HCT116 (cell line): Measurements from ENCODE around the gene DNMT3A.

Source experiments
- CTCF ChIP-seq, 3 experiments: fragments of 200-600 bp in 1 of 3; sonication (generic) in 1 of 3; IDR thresholded peaks in 2 of 3; conservative IDR thresholded peaks in 1 of 3; 2 replicates each; pipeline ENCODE4 v1.5.1; 2012 to 2017; ENCODE audit warnings: low read depth in 2 of 3, low read length in 2 of 3, antibody characterized with exemption in 1 of 3, borderline replicate concordance in 1 of 3, control low read depth in 1 of 3, mild to moderate bottlenecking in 1 of 3, mixed read lengths in 1 of 3, mixed run types in 1 of 3, moderate library complexity in 1 of 3; ENCODE audit not compliant: insufficient read depth in 1 of 3
- EZH2 ChIP-seq: fragments of 200-600 bp; sonication (generic); IDR thresholded peaks from 2 replicates; pipeline ENCODE4 v1.6.1; 2017; ENCODE audit warnings: antibody characterized with exemption, mixed run types
- EZH2phosphoT487 ChIP-seq: fragments of 200-600 bp; IDR thresholded peaks from 2 replicates; pipeline ENCODE4 v1.6.1; 2018; ENCODE audit warnings: antibody characterized with exemption, borderline replicate concordance
- FOSL1 ChIP-seq: IDR thresholded peaks from 2 replicates; pipeline ENCODE4 v1.6.1; 2012; ENCODE audit warnings: low read depth
- JUND ChIP-seq: IDR thresholded peaks from 2 replicates; pipeline ENCODE4 v1.6.1; 2012
- POLR2A ChIP-seq: IDR thresholded peaks from 2 replicates; pipeline ENCODE4 v1.7.0; 2011; ENCODE audit warnings: borderline replicate concordance; ENCODE audit not compliant: insufficient read depth, insufficient read length; ENCODE audit errors: extremely low read depth
- POLR2AphosphoS5 ChIP-seq: IDR thresholded peaks from 2 replicates; pipeline ENCODE4 v1.6.1; 2011; ENCODE audit warnings: mild to moderate bottlenecking, low read depth, low read length, moderate library complexity
- SIN3A ChIP-seq: IDR thresholded peaks from 2 replicates; pipeline ENCODE4 v1.6.1; 2012; ENCODE audit warnings: low read depth

DNA sequence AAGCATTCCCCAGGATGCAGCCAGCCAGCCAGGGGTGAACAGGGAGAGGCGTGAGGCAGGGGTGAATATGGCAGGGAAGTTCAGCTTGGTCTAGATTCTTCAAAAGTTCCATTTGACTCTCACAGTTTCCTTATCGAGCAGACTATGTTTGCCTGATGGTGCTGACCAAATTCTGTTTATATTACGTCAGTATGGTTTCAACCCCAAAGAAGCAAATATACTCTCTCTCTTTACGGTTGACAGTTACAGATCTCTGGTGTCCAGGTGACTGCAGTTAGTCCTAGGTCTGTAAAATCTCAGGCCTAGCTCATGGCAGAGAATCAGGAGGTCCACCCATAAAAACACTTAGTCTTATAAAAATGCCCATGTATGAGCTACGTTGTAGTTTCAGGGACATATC is 38.3 kb upstream of the DNMT3A start:
- TF ChIP-seq CTCF (IDR thresholded peaks at IDR 0.05 in 2 of 3, conservative IDR thresholded peaks at IDR 0.05 in 1 of 3; ENCODE audit: borderline replicate concordance in 1 of 3, insufficient read depth in 1 of 3, low read depth in 2 of 3, low read length in 2 of 3) = no peak
- no peak for TF ChIP-seq EZH2
- no peak for TF ChIP-seq SIN3A
- no peak for TF ChIP-seq JUND
- TF ChIP-seq EZH2phosphoT487 = no peak
- TF ChIP-seq FOSL1 = no peak
- TF ChIP-seq POLR2A = no peak
- no peak for TF ChIP-seq POLR2AphosphoS5
